ENCODE results near the gene UGGT1.

DNA sequence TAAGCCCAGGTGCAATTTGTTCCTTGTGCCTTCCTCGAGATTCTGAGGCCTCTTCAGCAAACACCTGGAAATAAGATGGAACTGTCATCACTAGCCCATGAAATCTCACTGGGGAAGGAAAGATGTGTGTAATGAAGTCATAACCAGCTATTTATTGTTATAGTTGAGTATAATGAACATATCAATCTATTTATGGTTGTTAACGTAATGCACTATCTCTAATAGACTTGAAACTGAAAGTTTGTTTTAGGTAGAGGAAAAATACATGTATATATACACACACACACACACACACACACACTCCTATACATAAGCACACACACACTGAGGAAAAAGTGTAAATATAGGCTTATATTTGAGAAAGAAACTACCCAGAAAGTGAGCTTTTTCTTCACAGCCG, 62.8 kb downstream of the UGGT1 start:
- TF ChIP-seq, protein P1, sequence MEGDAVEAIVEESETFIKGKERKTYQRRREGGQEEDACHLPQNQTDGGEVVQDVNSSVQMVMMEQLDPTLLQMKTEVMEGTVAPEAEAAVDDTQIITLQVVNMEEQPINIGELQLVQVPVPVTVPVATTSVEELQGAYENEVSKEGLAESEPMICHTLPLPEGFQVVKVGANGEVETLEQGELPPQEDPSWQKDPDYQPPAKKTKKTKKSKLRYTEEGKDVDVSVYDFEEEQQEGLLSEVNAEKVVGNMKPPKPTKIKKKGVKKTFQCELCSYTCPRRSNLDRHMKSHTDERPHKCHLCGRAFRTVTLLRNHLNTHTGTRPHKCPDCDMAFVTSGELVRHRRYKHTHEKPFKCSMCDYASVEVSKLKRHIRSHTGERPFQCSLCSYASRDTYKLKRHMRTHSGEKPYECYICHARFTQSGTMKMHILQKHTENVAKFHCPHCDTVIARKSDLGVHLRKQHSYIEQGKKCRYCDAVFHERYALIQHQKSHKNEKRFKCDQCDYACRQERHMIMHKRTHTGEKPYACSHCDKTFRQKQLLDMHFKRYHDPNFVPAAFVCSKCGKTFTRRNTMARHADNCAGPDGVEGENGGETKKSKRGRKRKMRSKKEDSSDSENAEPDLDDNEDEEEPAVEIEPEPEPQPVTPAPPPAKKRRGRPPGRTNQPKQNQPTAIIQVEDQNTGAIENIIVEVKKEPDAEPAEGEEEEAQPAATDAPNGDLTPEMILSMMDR (conservative IDR thresholded peaks at IDR 0.05; ENCODE audit: low read length) = no peak
- TF ChIP-seq EZH2phosphoT487 (IDR thresholded peaks at IDR 0.05; ENCODE audit: borderline replicate concordance) = no peak
